ENCODE data around the gene SVIL. TPM values are rescaled to one million over a fixed set of nuclear protein-coding genes. Genes with fewer than 3 reads are reported as not detected.
"Not testable (repeated sequence)": the region's sequence is repeated elsewhere in the genome, so short reads cannot be mapped to it uniquely, and the experiment has no call there.

SVIL gene
- total and polyA plus RNA-seq, 2 donors (not counting 1 experiment from before 2014, with no cell fraction given): 17.7 to 94.3 TPM

DNA sequence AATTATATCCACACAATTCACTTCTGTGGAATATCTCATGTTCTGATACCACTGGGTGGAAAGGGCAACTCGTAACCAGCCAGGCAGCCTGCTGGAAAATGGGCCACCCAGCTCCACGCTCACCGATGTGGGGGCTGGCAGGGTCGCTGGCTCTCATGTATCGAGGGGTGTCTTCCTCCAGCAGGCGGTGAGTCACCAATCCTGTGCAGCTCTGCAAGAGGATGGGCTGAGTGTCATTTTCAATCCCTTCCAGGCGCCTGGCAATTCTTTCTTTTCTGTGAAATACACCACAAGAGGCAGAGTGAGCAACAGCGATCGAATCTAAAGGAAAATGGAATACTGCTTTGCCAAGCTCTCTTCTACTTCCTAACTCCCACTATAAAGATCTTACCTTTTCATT, 80.1 kb downstream of the SVIL start:
- no peak overlapping the region for H2AFZ ChIP-seq (ENCODE audit: low read length)
- no peaks in the 10 kb centered on the region for H3K79me2 ChIP-seq (ENCODE audit: control insufficient read depth, insufficient read depth, low read length)
- peaks cover 4% of the 10 kb centered on the region for H3K4me1 ChIP-seq (ENCODE audit: control insufficient read depth, extremely low read depth, insufficient read depth, low read length)
- DNase-seq (ENCODE audit: low read depth in 2 of 2): peak in 1 of 2 donors; percentile 86
- no peak overlapping the region for H3K4me2 ChIP-seq (ENCODE audit: extremely low read depth, insufficient read depth, low read length)
- no peak overlapping the region for H3K27ac ChIP-seq (ENCODE audit: insufficient read depth, low read length)
- H4K20me1 ChIP-seq (ENCODE audit: control insufficient read depth, extremely low read depth, insufficient read depth, low read length): no peaks in the 10 kb centered on the region
- no peak overlapping the region for H3K9ac ChIP-seq (ENCODE audit: insufficient read depth, low read length)
- H3K36me3 ChIP-seq (ENCODE audit: control insufficient read depth, insufficient read depth, low read length): peaks cover 6% of the 10 kb centered on the region
- H3K9me3 ChIP-seq (ENCODE audit: control insufficient read depth, insufficient read depth, low read depth, low read length): no peaks in the 10 kb centered on the region
- H3K27me3 ChIP-seq (ENCODE audit: control insufficient read depth, insufficient read depth, low read length): no peaks in the 10 kb centered on the region
- TF ChIP-seq, protein P1, sequence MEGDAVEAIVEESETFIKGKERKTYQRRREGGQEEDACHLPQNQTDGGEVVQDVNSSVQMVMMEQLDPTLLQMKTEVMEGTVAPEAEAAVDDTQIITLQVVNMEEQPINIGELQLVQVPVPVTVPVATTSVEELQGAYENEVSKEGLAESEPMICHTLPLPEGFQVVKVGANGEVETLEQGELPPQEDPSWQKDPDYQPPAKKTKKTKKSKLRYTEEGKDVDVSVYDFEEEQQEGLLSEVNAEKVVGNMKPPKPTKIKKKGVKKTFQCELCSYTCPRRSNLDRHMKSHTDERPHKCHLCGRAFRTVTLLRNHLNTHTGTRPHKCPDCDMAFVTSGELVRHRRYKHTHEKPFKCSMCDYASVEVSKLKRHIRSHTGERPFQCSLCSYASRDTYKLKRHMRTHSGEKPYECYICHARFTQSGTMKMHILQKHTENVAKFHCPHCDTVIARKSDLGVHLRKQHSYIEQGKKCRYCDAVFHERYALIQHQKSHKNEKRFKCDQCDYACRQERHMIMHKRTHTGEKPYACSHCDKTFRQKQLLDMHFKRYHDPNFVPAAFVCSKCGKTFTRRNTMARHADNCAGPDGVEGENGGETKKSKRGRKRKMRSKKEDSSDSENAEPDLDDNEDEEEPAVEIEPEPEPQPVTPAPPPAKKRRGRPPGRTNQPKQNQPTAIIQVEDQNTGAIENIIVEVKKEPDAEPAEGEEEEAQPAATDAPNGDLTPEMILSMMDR (conservative IDR thresholded peaks at IDR 0.05 in 1 of 2, IDR thresholded peaks at IDR 0.05 in 1 of 2; ENCODE audit: low read depth in 1 of 2, low read length in 2 of 2): peak in 1 of 2 donors; percentile 5
- TF ChIP-seq EZH2 (IDR thresholded peaks at IDR 0.05; ENCODE audit: low read length, missing control alignments): no peak
- H3K4me3 ChIP-seq (replicated peaks in 1 of 4; ENCODE audit: control extremely low read depth in 1 of 4, insufficient read depth in 1 of 4, low read depth in 3 of 4, low read length in 4 of 4): no peak overlapping the region

DNA sequence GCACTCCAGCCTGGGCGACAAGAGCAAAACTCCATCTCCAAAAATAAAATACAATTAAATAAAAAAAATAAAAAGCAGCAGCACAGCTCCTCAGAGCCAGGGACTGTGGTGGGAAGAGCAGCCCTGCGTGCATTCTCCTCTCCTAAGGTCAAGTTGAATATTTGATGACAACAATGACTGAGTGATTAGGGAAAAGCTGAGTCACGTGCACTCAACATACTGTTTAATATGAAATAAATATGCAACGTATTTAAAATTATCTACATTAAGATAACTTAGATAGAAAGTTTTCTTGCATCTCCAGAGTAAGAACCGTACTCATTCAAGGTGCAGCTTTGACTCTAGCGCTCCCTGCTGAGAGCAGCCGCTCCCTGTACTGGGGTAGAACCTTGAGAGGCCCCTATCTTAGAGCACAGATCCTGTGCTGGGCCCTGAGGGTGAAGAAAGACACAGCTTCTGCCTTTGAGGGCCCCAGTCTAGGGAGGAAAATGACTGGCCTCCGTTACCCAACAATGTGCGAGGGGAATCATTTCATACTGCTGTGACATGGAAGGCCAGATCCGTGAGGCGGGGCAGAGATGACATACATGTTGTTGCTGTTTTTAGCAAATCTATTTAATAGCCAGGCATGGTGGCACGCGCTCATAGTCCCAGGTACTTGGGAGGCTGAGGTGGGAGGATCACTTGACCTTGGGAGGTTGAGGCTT, 81.1 kb downstream of the SVIL start:
- H3K79me2 ChIP-seq (ENCODE audit: control insufficient read depth, insufficient read depth, low read length): no peaks in the 10 kb centered on the region
- no peak overlapping the region for H2AFZ ChIP-seq (ENCODE audit: low read length)
- no peak for TF ChIP-seq EZH2 (IDR thresholded peaks at IDR 0.05; ENCODE audit: low read length, missing control alignments)
- H3K27ac ChIP-seq (ENCODE audit: insufficient read depth, low read length): no peak overlapping the region
- H3K4me2 ChIP-seq (ENCODE audit: extremely low read depth, insufficient read depth, low read length): no peak overlapping the region
- no peaks in the 10 kb centered on the region for H4K20me1 ChIP-seq (ENCODE audit: control insufficient read depth, extremely low read depth, insufficient read depth, low read length)
- DNase-seq (ENCODE audit: low read depth in 2 of 2): no peak
- peaks cover 6% of the 10 kb centered on the region for H3K36me3 ChIP-seq (ENCODE audit: control insufficient read depth, insufficient read depth, low read length)
- peaks cover 4% of the 10 kb centered on the region for H3K4me1 ChIP-seq (ENCODE audit: control insufficient read depth, extremely low read depth, insufficient read depth, low read length)
- no peaks in the 10 kb centered on the region for H3K27me3 ChIP-seq (ENCODE audit: control insufficient read depth, insufficient read depth, low read length)
- no peak overlapping the region for H3K9ac ChIP-seq (ENCODE audit: insufficient read depth, low read length)
- H3K4me3 ChIP-seq (replicated peaks in 1 of 4; ENCODE audit: control extremely low read depth in 1 of 4, insufficient read depth in 1 of 4, low read depth in 3 of 4, low read length in 4 of 4): no peak overlapping the region
- no peaks in the 10 kb centered on the region for H3K9me3 ChIP-seq (ENCODE audit: control insufficient read depth, insufficient read depth, low read depth, low read length)

DNA sequence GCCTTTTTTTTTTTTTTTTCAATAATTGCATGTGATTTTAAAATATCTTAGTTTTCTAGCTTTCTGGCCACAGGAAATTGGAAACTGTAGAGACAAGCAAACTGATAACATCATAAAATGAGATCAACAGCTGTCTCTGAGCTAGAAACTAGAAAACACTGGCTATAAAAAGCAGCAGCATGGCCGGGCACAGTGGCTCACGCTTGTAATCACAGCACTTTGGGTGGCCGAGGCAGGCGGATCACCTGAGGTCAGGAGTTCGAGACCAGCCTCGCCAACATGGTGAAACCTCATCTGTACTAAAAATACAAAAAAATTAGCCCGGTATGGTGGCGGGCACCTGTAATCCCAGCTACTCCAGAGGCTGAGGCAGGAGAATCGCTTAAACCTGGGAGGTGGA, 81.7 kb downstream of the SVIL start:
- H3K36me3 ChIP-seq (ENCODE audit: control insufficient read depth, insufficient read depth, low read length); DNase-seq (ENCODE audit: low read depth in 2 of 2); H3K4me1 ChIP-seq (ENCODE audit: control insufficient read depth, extremely low read depth, insufficient read depth, low read length); H3K27me3 ChIP-seq (ENCODE audit: control insufficient read depth, insufficient read depth, low read length); H2AFZ ChIP-seq (ENCODE audit: low read length); H4K20me1 ChIP-seq (ENCODE audit: control insufficient read depth, extremely low read depth, insufficient read depth, low read length); H3K9ac ChIP-seq (ENCODE audit: insufficient read depth, low read length); H3K79me2 ChIP-seq (ENCODE audit: control insufficient read depth, insufficient read depth, low read length); H3K9me3 ChIP-seq (ENCODE audit: control insufficient read depth, insufficient read depth, low read depth, low read length); H3K27ac ChIP-seq (ENCODE audit: insufficient read depth, low read length); H3K4me3 ChIP-seq (replicated peaks in 1 of 4; ENCODE audit: control extremely low read depth in 1 of 4, insufficient read depth in 1 of 4, low read depth in 3 of 4, low read length in 4 of 4); H3K4me2 ChIP-seq (ENCODE audit: extremely low read depth, insufficient read depth, low read length): not testable (repeated sequence)

DNA sequence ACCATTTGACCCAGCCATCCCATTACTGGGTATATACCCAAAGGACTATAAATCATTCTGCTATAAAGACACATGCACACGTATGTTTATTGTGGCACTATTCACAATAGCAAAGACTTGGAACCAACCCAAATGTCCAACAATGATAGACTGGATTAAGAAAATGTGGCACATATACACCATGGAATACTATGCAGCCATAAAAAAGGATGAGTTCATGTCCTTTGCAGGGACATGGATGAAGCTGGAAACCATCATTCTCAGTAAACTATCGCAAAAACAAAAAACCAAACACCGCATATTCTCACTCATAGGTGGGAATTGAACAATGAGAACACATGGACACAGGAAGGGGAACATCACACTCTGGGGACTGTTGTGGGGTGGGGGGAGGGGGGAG, 85.3 kb downstream of the SVIL start:
- not testable (repeated sequence) for H3K4me1 ChIP-seq (ENCODE audit: control insufficient read depth, extremely low read depth, insufficient read depth, low read length); H3K79me2 ChIP-seq (ENCODE audit: control insufficient read depth, insufficient read depth, low read length); H3K9ac ChIP-seq (ENCODE audit: insufficient read depth, low read length); H3K4me3 ChIP-seq (replicated peaks in 1 of 4; ENCODE audit: control extremely low read depth in 1 of 4, insufficient read depth in 1 of 4, low read depth in 3 of 4, low read length in 4 of 4); DNase-seq (ENCODE audit: low read depth in 2 of 2); H3K4me2 ChIP-seq (ENCODE audit: extremely low read depth, insufficient read depth, low read length); H3K27ac ChIP-seq (ENCODE audit: insufficient read depth, low read length); H3K36me3 ChIP-seq (ENCODE audit: control insufficient read depth, insufficient read depth, low read length); H3K9me3 ChIP-seq (ENCODE audit: control insufficient read depth, insufficient read depth, low read depth, low read length); H3K27me3 ChIP-seq (ENCODE audit: control insufficient read depth, insufficient read depth, low read length); H2AFZ ChIP-seq (ENCODE audit: low read length); H4K20me1 ChIP-seq (ENCODE audit: control insufficient read depth, extremely low read depth, insufficient read depth, low read length)

Measured in fibroblast of lung (primary cell).